IPS-18a (cell line): ENCODE results near the gene MROH2A.

Experiments used
- H3K27ac ChIP-seq: one replicate; pipeline ENCODE4 v1.5.1; 2013; ENCODE audit warnings: low read length
- H3K27me3 ChIP-seq: one replicate; pipeline ENCODE4 v1.6.1; 2013; ENCODE audit warnings: mild to moderate bottlenecking, low read length; ENCODE audit not compliant: control insufficient read depth, insufficient read depth
- H3K36me3 ChIP-seq: one replicate; pipeline ENCODE4 v1.6.1; 2013; ENCODE audit warnings: low read depth, low read length; ENCODE audit not compliant: control insufficient read depth
- H3K4me1 ChIP-seq: one replicate; pipeline ENCODE4 v1.6.1; 2013; ENCODE audit warnings: low read depth, low read length; ENCODE audit not compliant: control insufficient read depth
- H3K4me3 ChIP-seq: one replicate; pipeline ENCODE4 v1.5.1; 2013; ENCODE audit warnings: low read length
- H3K9ac ChIP-seq: one replicate; pipeline ENCODE4 v1.6.1; 2013; ENCODE audit warnings: mild to moderate bottlenecking, low read length, moderate library complexity
- H3K9me3 ChIP-seq: one replicate; pipeline ENCODE4 v1.6.1; 2013; ENCODE audit warnings: low read depth, low read length; ENCODE audit not compliant: control insufficient read depth

Gene MROH2A

DNA sequence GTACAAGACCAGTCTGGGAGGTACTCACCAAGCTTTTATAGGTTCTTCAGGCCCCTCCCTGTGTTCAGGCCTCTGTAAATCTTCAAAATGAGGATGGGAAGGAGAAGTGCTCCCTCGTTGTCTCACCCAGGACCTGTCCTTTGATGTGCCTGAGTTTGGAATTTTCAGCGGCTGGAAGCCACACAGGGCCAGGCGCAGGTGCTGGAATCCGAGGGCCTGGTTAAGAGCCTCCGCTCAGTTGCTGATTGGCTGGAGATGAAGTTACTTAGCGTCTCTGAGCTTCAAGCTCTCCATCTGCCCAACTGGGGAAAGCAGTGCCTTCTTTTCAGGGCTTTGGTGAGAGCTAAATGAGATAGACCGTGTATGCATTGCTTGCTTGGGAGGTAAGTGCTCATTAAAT lies 46.2 kb downstream of the MROH2A start:
- Histone ChIP-seq H3K4me3 (no peak overlapping the region), H3K27me3 (no peaks in the 10 kb centered on the region), H3K9ac (no peak overlapping the region), H3K27ac (no peak overlapping the region), H3K9me3 (no peaks in the 10 kb centered on the region), H3K36me3 (no peaks in the 10 kb centered on the region), H3K4me1 (no peaks in the 10 kb centered on the region)

GRCh38 chr2:233828546-233829192 lies 50.5 kb downstream of the MROH2A start:
- Histone ChIP-seq H3K9ac (no peak overlapping the region), H3K27ac (no peak overlapping the region), H3K4me1 (no peaks in the 10 kb centered on the region), H3K9me3 (no peaks in the 10 kb centered on the region), H3K27me3 (no peaks in the 10 kb centered on the region), H3K4me3 (no peak overlapping the region), H3K36me3 (no peaks in the 10 kb centered on the region)

GRCh38 chr2:233829193-233830110 lies 51.3 kb downstream of the MROH2A start:
- no peaks in the 10 kb centered on the region for H3K9me3 ChIP-seq
- no peak overlapping the region for H3K4me3 ChIP-seq
- no peaks in the 10 kb centered on the region for H3K27me3 ChIP-seq
- H3K36me3 ChIP-seq, result peaks cover 3% of the 10 kb centered on the region
- no peak overlapping the region for H3K9ac ChIP-seq
- H3K4me1 ChIP-seq, result no peaks in the 10 kb centered on the region
- no peak overlapping the region for H3K27ac ChIP-seq

DNA sequence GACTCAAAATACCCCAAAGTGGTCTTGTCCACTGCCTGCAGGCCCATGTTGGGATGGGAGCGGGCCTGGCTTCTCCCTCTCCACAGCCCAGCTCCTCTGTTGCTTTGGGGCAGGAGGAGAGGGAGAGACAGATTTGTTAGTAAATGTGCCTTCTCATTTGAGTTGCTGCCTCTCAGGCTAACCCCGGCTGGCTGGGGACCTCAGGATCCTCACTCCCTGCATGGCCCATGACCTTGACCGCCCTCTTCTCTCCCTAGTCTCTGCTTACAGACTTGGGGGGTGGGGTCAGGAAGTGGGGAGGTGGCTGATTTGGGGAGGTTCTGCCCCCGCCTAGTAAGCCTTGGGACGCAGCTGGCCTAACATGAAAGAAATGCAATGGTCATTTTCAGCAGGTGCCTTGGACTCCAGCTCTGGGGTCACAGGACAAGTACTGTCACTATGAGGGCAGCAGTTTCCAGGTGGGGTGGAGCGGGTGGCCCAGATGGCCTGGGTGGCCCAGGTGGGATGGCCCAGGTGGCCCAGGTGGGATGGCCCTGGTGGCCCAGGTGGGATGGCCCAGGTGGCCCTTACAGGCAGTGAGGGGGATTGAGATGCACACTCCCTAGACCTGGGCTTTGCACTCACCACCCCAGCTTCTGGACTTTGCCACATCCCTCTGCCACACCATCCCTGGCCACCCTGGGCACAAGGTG lies 52.1 kb downstream of the MROH2A start:
- Histone ChIP-seq H3K4me3 (no peak overlapping the region), H3K4me1 (no peaks in the 10 kb centered on the region), H3K9me3 (no peaks in the 10 kb centered on the region), H3K9ac (no peak overlapping the region), H3K27me3 (no peaks in the 10 kb centered on the region), H3K36me3 (peaks cover 11% of the 10 kb centered on the region), H3K27ac (no peak overlapping the region)

- peaks cover 20% of the 10 kb centered on the region for H3K36me3 ChIP-seq
- no peak overlapping the region for H3K9ac ChIP-seq
- H3K27me3 ChIP-seq, result no peaks in the 10 kb centered on the region
- no peaks in the 10 kb centered on the region for H3K9me3 ChIP-seq
- H3K4me1 ChIP-seq, result no peaks in the 10 kb centered on the region
- H3K4me3 ChIP-seq, result no peak overlapping the region
- H3K27ac ChIP-seq, result no peak overlapping the region
Observed at GRCh38 chr2:233831011-233831721, 53.0 kb downstream of the MROH2A start.

DNA sequence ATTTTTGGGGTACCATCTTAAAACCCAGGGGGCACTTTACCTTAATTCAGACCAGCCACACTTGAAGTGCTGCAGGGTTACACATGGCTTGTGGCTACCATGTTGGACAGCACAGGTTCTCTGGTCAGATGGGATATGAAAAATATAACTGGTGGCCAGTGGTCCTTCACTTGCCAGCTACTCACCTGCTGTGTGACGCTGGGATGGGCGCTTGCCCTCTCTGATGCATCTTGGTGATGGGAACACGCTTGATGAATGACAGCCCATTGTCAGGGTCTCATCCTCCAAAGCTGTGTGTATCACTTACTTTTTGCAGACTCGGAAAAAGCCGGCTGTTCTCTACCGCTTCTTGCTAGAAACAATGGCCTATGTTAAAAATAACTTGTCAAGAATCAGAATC lies 53.7 kb downstream of the MROH2A start:
- H3K9me3 ChIP-seq, result no peaks in the 10 kb centered on the region
- no peak overlapping the region for H3K4me3 ChIP-seq
- H3K27me3 ChIP-seq, result no peaks in the 10 kb centered on the region
- H3K9ac ChIP-seq, result no peak overlapping the region
- H3K4me1 ChIP-seq, result no peaks in the 10 kb centered on the region
- peaks cover 27% of the 10 kb centered on the region for H3K36me3 ChIP-seq
- no peak overlapping the region for H3K27ac ChIP-seq

DNA sequence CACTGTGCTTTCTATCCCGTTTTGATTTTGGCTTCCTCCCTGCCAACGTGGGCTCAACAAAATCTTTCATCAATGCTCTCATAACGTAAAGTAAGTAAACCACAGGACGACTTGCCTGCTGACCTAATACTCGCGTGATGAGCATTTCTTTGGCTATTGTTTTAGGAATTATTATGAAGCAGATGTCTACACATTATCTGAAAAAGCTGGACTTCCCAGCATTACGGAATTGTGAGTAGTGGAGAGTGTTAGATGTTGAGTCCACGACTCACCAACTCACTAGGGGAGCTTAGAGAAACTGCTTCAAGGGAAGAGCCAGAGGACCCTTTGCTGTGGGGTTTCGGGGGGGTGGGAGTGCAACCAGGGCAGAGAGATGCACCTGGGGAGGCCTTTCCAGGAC lies 54.3 kb downstream of the MROH2A start:
- Histone ChIP-seq H3K36me3 (peaks cover 31% of the 10 kb centered on the region), H3K4me1 (no peaks in the 10 kb centered on the region), H3K9ac (no peak overlapping the region), H3K27me3 (no peaks in the 10 kb centered on the region), H3K27ac (no peak overlapping the region), H3K4me3 (no peak overlapping the region), H3K9me3 (no peaks in the 10 kb centered on the region)

DNA sequence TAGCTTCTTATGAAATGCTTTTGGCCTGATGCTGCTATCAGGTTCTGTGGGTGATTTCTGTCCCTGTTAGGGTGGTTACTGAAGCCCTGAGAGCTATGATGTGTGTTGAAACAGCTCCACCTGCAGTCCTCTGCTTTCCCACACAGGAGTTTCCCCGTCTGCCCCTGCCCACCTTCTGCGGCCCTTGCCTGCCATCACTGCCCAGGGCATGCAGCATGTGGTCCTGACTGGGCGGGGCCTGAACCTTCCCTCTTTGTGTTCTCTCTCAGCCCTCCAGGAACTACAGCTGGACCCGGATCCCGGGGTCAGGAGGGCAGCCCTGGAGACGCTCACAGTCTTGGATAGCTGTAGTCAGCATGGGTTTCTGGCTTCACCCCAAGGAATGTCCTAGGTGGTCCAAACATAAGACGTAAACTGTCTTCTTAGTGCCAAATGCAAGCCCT lies 54.8 kb downstream of the MROH2A start:
- Histone ChIP-seq H3K36me3 (peaks cover 36% of the 10 kb centered on the region), H3K9ac (no peak overlapping the region), H3K9me3 (no peaks in the 10 kb centered on the region), H3K27me3 (no peaks in the 10 kb centered on the region), H3K4me1 (no peaks in the 10 kb centered on the region), H3K4me3 (no peak overlapping the region), H3K27ac (no peak overlapping the region)

DNA sequence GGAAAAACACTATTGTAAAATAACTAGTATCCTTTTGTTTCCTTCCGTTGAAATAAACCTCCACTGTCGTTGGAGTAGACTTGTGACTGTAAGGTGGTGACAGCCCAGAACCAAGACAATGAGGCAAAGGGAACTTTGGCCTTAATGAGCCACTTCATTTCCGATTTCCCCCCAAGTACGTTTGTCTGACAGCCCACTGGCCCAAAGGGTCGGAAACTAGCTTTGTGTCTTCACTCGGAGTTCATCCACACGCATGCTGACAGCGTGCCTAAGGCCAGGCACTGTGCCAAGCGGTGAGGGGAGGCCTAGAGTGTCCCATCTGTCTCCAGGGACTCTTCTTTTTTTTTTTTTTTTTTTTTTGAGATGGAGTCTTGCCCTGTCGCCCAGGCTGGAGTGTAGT lies 55.2 kb downstream of the MROH2A start:
- no peak overlapping the region for H3K9ac ChIP-seq
- no peaks in the 10 kb centered on the region for H3K4me1 ChIP-seq
- H3K4me3 ChIP-seq, result no peak overlapping the region
- no peaks in the 10 kb centered on the region for H3K27me3 ChIP-seq
- no peaks in the 10 kb centered on the region for H3K9me3 ChIP-seq
- H3K27ac ChIP-seq, result no peak overlapping the region
- H3K36me3 ChIP-seq, result peaks cover 40% of the 10 kb centered on the region

DNA sequence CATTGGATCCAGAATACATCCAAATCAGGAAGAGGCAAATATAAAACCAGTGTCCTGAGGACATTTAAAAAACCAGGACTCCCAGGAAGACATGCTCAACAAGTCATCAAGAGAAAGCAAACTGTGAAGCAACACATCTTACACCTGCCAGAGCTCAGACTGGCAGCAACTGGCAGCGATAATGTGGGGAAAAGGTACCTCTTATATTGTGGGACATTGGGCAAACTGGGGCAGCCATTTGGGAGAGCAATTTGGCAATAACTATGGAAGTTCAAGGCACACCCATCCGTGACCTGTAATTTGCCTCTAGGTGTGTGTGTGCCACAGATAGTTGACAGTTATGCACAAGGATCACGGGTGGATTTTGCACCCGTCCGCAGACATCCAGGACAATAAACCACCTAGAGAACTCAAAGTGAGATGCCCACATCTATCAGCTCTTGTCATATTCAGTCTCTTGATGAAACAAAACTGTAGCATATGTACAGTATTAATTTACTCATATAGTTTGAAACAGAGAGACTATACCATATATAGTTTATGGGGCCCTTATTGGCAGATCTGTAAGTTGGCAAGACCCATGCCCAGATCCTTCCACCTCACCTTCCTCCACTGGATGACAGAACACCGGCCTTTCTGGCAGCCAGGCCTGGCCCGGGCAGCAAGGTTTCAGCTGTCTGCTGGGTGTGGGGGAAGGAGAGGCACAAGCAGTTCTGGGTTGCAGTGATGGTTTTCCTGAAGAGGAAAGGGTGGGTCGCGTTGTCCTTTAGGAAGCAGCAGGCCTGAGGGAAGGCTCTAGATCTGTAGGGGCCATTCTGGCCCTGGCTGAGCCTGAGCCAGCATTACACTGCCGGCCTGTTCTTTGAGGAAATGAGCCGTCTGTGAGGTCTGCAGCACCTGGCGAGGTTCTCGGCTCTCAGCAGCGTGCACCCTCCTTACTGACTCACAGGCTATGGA lies 57.4 kb downstream of the MROH2A start:
- Histone ChIP-seq H3K27me3 (no peaks in the 10 kb centered on the region), H3K36me3 (peaks cover 62% of the 10 kb centered on the region), H3K4me1 (no peaks in the 10 kb centered on the region), H3K4me3 (no peak overlapping the region), H3K27ac (no peak overlapping the region), H3K9ac (no peak overlapping the region), H3K9me3 (no peaks in the 10 kb centered on the region)
